ENCODE measurements around the gene CXXC5. TPM values are rescaled to one million over a fixed set of nuclear protein-coding genes. Genes with fewer than 3 reads are reported as not detected.

Gene CXXC5
- total RNA-seq, 1 experiment from 2014 or later: 46.9 TPM

DNA sequence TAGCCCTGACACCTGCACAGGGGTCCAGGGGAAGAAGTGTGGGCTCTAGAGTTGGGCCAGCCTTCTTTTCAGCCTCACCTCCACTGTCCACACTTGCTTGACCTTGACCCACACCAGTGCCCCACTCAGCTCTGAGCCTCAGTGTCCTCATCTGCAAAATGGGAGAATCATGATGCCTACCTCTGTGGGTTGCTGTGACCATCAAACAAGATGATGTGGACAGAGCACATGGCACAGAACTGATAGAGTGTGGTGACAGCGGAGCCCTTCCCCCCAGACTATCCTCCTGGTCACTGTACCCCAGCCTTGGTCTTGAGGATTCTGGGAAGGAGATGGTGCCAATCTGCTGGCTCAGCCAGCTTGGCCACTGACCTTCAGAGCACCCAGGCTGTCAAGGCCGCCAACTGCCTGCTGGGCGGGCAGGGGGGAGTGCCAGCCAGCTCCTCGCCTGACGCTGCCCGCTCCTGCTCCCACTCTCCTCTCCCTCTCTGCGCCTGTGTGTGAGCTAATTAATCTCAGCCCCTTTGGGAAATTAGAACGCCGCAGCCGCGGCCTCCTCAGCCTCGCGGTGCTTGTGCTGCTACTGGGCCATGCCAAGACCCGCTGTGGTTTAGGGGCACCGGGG is 16.7 kb downstream of the CXXC5 start:
- DNase-seq (ENCODE audit: low spot score): no peak

DNA sequence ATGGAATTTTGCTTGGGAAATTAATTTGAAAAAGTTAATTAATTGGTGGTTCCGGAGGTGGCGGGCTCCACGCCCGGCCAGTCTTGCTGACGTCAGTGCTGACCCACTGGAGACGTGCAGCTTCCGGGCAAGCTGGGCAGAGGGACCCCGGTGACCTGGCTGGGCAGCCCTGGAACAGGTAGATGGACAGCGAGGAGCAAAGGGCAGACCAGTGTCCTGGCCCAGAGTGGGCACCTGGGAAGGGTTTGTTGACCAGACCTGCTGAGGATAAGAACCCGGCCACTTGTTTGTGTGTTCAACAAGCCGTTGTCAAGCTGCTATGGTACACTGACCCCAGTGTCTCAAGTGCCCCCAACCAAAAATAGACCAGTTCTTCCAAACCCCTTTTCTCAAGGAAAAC is 17.5 kb downstream of the CXXC5 start:
- no peak for DNase-seq (ENCODE audit: low spot score)

DNA sequence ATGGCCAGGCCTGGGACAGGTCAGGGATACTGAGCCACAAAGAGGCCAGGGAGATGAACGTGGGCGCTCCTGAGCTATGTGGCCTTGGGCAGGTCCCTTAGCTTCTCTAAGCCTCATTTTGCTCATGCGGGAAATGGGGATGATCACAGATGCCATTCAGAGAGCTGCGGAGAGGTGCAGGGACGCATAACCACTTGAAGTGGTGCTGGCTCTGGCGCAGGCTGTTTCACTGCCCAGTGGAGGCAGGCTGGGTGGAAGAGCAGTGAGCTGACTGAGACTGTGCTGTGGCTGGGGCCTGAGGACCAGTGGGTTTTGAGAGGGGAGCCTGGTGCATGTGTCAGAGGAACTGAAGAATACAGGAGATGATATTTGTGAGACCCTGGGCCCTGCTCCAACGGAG is 18.4 kb downstream of the CXXC5 start:
- DNase-seq (ENCODE audit: low spot score): no peak

DNA sequence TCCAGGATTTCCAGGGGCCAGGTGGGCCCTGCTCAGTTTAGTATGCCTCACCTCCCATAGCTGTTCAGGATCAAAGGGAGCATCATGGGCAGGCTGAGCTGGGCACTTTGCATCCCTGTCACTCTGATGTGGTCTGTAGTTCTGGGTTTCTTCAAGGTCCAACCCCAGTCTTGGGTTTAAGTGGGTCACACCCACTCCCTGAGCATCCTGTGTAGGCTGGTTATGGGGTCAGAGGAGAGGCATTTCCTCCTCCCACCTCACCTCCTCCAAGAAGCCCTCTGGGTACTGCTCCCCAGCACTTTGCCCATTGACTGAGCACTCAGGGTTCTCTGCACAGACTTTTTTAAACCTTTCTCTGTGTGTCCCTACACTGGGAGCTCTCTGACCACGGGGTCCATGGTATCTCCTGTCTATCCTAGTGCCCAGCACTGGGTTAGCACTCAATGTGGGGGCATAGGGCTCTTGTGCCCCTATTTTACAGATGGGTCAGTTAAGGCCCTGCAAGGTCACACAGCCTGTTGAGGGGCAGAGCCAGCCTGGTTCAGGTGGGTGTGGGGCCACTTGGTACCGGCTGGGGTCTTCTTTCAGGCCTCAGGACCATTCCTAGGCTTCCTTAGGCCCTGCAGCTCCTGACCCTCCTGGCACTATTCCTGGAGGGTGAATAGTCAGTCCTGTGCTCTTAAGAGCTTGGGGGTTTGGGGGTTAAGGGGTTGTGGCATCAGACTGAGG is 19.0 kb downstream of the CXXC5 start:
- DNase-seq (ENCODE audit: low spot score): peak; percentile 31

DNA sequence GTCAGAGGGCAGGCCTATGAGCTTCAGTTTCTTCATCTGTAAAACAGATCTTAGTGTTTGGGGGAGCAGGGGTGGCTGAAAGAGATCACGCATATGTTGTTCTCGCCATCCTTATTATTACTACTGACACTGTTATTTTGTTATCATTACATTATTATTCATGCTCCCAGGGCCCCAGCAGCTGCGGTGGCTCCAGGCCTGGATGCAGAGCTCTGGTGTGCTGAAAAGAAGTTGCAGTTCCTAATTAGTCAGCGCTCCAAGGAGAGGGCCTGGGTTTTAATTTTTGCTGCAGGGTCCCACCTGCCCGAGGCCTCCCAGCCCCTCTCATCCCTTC is 19.5 kb downstream of the CXXC5 start:
- DNase-seq (ENCODE audit: low spot score): no peak

DNA sequence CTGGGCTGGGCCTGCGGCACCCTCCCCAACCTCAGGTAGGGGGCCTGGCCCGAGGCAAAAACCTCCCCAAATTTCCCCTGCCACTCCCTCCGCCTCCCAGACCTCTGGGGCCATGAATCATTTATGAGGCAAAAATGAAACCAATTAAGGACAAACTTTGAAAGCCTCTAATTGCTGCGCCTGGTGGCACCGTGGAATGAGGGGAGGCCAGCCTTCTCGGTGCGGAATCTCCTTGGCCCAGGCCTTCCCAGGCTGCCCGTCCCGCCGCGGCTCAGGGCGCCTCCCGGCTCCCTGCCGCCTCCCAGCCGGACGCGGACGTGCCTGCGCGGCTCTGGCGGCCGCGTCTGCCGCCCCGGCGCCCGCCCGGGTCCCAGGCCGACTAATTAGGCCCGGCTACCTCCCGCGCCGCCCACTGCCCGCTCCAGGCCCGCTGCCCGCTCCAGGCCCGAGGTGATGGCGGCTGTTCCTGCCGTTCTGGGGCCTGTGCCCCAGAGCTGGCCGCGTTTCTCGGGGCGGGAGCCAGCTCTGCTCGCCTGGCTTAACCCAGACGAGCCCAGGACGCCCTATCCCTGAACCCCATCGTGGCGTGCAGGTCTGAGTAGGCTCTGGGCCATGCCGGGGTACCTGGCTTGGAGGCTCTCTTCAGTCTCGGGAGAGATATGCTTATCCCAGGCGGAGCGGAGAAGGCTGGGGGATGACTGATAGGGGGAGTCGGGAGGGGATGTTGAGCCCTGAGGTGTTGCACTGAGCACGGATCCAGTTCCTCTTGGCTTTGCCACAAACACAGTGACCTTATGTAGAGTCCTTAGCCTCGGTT is 20.1 kb downstream of the CXXC5 start:
- peak; percentile 45 for DNase-seq (ENCODE audit: low spot score)

DNA sequence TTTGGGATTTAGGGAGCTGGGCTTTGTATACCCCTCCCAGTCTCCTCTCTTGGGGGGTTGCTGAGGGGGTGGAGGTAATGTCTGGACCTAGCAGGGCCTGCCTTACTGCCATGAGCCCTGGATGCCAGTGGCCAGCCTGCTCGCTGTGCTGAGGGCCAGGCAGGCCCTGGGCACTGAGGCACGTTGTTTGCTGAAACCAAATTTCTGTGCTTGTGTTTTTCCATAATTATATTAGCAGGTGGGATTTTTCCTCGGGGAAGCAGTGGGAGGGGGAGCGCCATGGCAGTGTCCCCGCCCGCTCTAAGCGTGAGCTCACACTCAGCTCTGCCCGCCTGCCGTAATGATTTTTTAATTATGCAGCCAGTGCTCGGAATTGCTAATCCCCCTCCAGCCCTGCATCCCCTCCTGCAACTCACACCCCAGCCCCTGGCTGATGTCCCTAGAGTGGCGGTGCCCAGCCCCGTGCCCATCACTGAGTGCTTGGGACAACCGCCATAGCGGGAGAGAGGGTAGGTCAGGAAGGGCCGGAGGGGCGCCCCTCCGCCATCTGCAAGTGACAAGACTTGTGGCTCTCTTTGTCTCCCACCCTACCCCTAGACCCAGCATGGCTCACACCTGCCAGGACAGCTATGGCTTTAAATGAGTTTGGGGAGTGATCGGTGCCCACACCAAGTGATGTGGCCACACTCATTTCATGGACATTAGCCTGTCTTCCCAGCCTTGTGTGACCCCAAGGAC is 20.9 kb downstream of the CXXC5 start:
- no peak for DNase-seq (ENCODE audit: low spot score)

DNA sequence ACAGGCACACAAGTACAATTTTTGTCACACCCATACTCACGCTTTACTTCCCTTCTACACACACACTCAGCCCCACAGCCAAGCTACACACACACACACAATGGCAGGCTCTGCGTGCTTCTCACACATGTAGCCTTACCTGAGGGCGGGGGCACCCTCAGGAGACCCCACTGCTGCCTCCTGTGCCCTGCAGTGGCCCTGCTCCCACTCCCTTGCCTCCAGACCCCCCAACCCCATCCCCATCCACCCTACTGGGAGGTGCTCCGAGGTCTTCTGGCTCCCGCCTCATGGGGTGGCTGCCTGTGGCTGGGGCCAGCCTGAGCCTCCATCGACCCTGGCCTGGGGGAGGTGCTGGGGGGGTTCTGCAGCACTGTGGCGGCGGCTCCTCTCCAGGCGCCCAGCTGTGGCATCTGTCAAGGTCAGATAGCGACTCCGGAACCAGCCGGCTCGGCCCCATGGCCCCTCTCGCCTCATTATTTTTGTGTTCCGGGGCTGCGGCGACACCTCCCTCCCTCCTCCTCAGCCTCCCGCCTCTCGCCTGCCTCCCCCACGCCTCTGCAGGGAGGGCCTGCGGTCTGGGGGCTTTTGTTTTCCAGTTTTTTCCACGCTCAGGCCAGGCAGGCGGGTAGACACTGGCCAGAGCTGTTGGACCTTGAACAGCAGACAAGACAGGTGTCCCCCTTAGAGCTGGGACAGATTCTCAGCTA is 21.7 kb downstream of the CXXC5 start:
- no peak for DNase-seq (ENCODE audit: low spot score)

DNA sequence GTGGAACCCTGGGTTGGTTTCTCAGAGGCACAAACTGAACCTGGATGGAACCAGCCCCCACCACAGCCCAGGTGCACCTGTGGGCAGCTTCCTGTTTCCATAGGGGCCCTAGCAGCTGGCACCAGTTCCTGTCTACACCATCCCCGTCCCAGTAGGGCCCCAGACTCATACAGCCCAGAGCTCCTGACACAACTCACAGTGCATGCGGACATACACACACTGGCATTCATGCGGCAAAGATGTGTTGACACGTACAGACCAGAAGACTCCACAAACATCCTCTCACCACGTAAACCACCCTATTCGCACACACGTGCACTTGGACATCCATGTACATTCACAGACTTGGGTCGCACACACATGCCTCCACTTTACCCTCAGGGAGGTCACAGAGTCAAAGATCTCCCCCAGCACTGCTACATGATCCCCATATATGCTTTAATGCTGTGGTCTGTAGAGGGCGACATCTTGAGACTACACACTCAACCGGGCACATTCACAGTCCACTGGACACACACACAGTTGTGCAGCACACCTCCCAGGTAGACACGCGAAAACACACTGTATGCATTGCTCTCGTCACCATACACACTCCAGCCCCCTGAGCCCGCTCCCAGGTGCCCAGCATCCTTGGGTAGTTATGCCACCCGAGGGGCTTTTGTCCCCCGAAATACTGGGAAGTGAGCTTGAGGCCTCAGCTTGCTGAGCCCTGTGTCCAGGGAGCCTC is 22.4 kb downstream of the CXXC5 start:
- DNase-seq (ENCODE audit: low spot score): no peak

DNA sequence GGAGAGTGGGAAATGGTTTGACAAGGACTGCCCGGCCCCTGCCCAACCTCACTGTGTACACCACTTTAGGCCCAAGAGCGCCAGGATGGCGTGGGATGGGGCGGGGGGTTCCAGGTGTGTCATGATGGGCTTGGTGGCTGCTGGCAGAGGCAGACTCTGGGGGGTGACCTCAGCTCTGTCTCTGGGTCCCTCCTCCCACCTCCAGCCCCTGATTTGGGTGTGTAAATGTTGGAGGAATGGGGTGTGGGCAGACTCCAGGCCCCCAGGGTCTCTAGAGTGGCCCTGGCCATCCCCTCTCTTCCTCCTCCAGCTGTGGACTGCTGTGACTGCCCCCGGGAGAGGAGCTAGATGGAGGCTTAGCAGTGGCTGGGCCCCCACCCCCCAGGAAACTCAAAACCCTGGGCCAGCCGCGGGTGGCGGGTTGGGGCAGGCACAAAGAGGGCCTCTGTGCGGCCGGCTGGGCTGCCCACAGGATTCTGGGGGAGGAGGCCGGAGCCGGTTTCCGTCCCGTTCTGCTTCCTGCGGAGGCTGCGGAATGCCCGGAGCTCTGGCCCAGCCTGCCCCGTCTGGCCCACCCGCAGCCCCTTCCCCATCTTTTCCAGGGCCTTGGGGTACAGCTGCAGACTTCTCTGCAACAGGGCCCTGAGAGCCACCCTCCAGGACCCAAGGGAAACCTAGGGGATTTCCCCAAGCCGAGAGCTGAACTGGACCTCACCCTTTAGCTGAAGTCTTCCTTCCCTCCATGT is 23.1 kb downstream of the CXXC5 start:
- no peak for DNase-seq (ENCODE audit: low spot score)

DNA sequence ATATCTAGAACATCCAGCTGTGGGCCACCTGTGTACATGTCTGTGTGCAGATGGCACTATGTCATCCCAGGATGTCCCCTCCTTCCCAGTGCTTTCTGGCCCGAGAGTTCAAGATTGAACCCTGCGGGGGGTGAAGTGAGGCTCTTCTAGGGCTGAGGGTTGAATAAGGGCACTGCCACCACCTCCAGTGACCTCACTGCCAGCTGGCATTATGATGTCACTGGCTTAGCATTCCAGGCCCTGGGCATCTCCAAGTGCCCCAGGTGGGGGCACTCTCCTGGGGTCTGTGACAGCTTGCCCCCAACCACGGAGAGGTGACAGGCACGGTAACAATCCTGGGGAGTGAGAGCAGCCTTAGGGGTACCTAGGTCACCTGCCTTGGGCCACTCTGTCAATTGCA is 27.1 kb downstream of the CXXC5 start:
- DNase-seq (ENCODE audit: low spot score): no peak

DNA sequence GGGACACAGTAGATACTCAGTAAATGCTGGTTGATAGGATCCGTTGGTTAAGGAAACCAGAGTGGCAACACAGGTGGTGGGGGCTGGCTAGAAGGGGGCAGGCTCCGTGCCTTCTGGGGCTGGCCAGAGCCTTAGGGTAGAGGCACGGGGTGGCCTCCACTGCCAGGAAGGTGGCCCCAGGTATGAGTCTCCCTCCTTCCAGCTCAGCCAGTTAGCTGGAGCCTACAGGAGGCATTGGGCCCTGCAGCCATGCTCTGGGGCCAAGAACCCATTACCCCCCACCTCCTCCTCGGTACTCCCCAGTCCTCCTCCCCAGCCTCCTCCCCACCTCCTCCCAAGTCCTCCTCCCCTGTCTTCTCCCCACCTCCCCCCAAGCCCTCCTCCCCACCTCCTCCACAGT is 27.7 kb downstream of the CXXC5 start:
- no peak for DNase-seq (ENCODE audit: low spot score)

DNA sequence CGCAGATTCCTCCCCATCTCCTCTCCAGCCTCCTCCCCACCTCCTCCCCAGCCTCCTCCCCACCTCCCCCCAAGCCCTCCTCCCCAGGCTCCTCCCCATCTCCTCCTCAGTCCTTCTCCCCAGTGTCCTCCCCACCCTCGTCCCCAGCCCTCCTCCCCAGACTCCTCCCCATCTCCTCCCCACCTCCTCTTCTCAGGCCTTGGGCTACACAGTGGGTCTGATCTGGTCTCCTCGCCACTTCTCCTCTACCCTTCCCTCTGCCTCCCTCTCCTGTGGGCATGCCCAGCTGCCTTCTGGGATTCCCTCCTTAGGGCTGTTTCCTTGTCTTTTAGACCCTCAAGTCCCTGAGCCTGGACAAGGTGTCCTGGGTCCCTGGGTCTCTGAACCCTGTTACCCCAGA is 28.3 kb downstream of the CXXC5 start:
- no peak for DNase-seq (ENCODE audit: low spot score)

DNA sequence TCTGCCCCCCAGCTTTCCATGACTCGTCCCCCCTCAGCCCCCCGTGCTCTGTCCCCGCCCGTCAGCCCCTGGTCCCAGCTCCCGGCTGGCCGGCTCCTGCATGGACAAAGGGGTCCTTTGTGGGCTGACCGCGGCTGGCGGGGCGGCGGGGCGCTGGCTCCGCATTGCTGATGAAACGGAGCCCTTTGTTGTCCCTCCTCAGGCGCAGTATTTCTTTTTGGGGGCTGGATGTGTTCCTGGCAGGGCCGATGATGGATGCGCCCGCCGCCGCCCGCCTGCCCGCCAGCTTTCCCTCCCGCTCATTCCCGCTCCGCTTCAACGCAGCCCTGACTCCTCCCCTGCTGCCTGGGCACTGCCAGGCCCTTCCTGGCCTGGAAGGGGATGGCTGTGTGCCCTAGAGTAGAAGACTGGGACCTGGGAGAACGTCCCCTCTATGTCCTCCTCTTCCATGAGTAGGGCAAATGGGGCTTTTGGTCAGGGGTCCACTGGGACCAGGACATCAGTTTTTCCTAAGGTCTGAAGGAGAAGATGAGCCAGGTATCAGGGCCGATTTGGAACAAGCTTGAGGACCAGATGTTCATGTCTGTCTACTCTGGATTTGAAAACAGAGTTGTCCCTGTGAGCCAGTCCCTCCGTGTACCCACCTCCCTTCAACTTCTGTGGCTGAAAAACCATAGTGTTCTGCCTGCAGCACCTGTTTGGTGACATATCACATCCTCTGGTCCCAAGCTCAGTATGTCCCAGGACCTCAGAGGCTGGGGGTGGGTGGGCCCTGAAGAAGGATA is 29.0 kb downstream of the CXXC5 start:
- DNase-seq (ENCODE audit: low spot score): no peak

DNA sequence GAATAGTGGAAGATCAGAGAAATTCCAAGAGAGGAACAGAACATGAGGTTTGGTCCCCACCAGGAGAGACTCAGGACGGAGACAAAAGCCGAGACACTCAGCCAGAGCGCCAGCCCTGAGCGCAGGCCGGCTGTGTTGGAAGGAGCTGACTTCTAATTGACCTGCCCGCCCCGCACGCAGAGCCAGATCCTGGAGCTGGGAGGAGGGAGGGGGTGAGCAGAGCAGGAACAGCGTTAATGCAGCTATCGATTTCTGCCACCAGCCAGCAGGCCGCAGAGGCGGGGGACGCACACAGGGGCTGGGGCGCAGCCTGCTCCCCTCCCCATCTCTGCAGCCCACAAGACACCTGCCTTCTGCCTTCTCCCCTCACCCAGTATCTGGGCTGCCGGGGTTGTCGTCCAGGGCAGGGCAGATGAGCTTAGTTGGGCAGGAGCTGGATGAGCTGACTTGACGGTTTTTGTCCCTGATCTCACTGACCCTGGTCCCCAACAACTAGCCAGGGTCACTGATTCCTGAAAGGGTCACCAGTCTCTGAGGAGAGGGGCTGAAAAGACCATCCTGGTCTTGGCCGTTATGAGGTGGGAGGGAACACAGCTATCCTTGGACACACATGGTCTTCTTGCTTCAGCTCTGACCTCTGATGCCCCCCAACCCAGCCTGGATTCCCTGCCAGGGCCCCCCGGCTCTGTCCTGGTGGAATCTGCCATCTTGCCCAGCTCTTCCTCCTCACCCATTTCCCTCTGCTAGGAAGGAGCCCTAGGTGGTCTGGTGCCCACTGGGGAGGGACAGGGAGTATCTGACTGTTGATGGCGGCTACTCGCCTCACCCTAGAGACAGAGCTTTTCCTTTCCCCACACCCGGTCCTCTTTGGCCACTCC is 29.8 kb downstream of the CXXC5 start:
- DNase-seq (ENCODE audit: low spot score): no peak

DNA sequence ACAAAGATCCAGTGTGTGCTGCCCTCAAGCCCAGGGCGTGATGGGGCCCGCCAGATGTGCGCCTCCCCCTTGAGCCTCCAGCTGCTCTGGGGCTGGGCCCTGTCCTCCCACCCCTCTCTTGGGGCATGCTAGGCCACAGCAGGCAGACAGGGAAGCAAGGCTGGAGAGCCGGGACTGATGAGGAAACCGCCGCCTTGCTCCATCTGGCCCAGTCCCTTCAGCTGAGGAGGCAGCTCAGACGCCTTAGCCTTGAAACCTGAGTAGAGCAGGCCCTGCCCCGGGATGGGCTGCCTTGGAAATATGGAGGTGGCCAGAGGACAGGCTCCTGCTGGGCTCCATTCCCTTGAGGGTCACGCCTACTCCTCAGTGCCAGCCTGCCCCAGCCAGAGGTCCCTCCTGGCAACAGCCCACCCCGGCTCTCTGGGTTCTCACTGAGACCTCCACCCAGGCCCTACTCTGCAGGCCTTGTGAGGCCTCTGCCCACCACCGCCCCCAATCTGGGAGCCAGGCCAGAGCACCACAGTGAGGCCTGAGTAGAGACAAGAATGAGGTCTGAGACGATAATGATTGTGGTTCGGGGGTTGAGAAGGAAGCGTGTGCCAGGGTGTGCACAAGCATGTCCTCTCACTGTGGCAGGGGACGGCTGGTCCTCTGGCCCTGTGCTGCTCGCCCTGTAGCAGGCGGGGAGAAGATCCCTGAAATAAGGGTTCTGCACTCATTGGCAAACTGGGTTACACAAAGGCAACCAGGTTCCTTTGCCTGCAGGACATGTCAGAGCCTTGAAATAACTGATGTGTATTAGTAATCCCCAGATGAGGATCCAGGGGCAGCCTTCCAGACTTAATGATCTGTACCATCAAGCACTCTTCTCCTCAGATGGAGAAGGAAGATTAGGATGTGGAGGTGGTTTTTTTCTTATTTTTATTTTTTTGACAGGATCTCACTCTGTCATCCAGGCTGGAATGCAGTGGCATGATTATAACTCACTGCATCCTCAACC is 30.9 kb downstream of the CXXC5 start:
- no peak for DNase-seq (ENCODE audit: low spot score)

All from H4 (cell line).